AG10803 (cell line): ENCODE data around the gene ZIK1.

Source experiments
- DNase-seq: peaks from one replicate; pipeline ENCODE4 v3.0.0; 2010; ENCODE audit warnings: low read depth
- H3K4me3 ChIP-seq: 2 replicates; pipeline ENCODE4 v1.5.1; 2011; ENCODE audit warnings: mild to moderate bottlenecking, low read length, control low read depth
- TF ChIP-seq, protein P1 (sequence below): conservative IDR thresholded peaks from 2 replicates; pipeline ENCODE4 v1.5.1; 2011; ENCODE audit warnings: mild to moderate bottlenecking, low read length, control low read depth, inconsistent platforms

The ZIK1 gene

DNA sequence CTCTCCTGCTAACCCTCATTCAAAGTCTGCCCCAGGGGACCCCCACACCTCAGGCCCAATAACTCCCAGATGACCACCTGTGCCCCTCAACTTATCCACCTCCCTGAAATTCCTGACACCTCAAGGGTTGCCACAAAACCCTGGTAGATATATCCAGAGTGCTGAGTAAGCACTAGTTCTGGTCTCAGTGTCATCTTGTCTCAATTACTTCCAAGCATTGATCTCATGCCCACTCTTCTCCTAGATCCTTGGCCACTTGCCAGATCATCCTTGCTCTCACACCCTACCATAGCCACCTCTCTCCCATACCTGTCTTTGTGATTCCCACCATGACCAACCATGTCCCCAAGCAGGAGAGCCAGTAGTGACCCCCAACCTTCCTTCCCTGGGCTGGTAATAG is 7.3 kb upstream of the ZIK1 start:
- no peak overlapping the region for H3K4me3 ChIP-seq
- DNase-seq, result no peak
- TF ChIP-seq, protein P1, sequence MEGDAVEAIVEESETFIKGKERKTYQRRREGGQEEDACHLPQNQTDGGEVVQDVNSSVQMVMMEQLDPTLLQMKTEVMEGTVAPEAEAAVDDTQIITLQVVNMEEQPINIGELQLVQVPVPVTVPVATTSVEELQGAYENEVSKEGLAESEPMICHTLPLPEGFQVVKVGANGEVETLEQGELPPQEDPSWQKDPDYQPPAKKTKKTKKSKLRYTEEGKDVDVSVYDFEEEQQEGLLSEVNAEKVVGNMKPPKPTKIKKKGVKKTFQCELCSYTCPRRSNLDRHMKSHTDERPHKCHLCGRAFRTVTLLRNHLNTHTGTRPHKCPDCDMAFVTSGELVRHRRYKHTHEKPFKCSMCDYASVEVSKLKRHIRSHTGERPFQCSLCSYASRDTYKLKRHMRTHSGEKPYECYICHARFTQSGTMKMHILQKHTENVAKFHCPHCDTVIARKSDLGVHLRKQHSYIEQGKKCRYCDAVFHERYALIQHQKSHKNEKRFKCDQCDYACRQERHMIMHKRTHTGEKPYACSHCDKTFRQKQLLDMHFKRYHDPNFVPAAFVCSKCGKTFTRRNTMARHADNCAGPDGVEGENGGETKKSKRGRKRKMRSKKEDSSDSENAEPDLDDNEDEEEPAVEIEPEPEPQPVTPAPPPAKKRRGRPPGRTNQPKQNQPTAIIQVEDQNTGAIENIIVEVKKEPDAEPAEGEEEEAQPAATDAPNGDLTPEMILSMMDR, result no peak

DNA sequence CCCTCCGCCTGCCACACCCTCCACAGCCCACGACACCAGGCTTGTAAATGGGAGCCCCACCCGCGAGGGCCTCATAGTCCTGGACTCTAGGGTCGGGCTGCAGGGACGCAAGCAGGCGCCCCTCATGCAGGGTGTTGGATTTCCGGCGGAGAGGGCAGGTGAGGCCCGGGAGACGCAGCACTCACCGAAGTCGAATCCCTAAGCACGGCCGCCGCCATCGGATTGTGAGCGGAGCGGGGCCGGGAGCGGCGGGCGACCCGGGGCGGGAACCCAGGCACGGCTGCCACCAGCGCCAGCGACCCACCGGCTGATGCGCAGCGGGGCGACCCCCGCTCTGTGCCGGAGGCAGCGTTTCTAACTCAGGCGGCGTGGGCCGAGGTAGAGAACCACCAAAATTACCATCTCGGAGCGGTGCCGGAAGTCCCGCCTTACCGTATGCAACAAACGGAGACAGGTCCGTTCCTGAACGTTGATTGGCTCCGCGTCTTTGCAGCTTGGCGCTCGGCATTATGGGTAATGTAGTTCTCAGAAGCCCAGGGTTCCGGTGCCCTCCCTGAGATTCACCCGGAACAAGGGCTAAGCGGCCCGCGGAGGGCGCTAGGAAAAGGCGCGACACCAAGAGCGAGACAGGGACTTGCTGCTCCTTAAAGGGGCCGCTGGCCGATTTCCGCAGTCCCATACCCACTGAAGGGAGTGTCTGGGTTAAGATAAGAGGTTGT is 5.3 kb upstream of the ZIK1 start, which contains the start of gene ZNF416:
TSS of gene ZNF416 (minus strand) at position 425 of the 719 bp plus-strand sequence. CDS start at position 218, 207 bp downstream.
- DNase-seq, result peak; percentile 98
- TF ChIP-seq, protein P1, result peak; percentile 29

DNA sequence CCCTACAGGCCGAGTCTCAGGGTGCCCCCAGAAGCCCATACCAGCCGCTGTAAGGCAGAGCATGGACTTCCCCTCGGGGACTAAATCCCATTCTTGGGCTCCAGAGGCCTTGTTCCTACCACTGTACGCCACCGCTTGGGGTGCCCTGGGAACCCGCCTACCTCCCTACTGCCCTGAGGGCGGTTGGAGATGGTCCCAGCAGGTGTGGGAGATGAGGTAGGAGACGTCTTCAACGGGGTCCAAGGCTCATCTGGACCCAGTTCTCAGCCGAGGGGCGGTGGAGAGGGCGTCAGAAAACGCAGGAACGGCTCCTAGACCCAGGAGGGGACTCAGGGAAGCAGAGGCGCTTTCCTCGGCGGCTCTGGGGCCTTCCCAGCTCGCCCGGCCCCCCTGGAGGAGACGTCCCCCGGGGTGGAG is 833 bp upstream of the ZIK1 start:
- DNase-seq, result no peak
- no peak overlapping the region; the same call in 1 of the 2 replicates for H3K4me3 ChIP-seq
- TF ChIP-seq, protein P1, result no peak

More for the DNA sequence above, 5.3 kb upstream of the ZIK1 start, which contains the start of gene ZNF416:
- peak within 1 kb of the TSS; percentile 90 for H3K4me3 ChIP-seq

DNA sequence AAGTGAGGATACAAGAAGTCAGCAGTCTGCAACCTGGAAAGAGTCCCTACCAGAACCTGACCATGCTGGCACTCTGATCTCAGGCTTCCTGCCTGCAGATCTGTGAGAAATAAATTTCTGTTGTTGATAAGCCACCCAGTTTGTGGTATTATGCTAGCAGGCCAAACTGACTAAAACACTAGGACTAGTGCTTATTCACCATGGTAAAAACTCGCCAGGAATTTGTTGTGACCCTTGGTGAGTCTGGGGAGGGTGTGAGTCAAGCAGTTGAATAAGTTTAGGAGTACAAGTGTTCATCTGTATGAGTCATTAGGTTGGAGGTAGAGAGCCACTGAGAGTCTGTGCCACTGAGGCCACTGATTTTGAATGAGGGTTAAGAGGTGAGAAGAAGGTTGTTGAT is 3.6 kb downstream of the ZIK1 start:
- TF ChIP-seq, protein P1, result no peak
- peak; percentile 81 for DNase-seq
- no peak overlapping the region for H3K4me3 ChIP-seq

DNA sequence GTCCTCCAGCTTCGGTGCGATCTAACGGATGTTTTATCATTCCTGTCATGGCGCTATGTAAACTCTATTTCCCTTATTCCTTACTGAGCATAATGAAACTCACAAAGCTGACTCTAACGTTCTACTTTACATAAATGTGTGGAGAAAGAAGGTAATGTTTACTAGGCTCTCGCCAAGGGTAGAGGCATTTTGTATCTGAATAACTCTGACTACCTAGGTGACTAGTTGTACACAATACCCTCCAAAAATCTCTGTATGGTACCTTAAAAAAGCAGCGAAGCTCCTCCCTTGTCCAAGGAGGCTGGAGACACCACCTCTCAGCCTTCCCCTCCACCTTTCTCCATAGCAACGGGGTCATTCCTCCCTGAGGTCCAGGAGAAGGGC is 15.4 kb downstream of the ZIK1 start:
- TF ChIP-seq, protein P1, result no peak
- DNase-seq, result no peak
- peak overlapping the region; percentile 87 for H3K4me3 ChIP-seq

DNA sequence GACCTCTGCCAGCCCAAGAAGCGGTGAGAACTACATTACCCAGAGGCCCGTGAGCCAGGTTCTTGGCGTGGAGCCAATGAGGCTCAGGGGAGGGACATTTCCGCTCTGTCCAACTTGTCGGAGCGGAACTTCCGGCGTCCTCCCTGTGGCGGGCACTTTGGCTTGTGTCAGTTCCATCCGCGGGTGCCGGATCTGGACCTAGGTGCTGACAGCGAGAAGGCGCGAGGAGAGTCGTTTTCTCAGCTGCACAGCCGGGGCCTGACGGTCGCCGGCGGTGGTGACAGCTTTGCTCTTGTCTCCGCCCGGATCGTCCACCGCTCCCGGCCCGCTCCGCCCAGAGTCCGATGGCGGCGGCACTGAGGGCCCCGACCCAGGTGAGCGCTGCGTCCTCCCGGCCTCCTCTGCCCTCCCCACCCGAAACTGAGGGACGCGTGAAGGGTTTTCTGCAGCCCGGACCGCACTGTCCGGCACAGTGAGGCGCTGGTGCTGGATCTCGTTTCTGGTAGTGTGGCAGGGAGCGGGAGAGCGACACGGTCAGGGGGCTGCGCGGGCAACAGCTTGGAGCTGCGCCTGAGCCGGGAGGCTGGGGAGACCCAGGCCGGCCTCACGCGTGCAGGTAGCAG is 15.9 kb downstream of the ZIK1 start, which contains the start of gene ZNF530:
TSS of gene ZNF530 (plus strand) at position 125 of the 623 bp plus-strand sequence. CDS start 4,461 bp downstream, outside the sequence.
- H3K4me3 ChIP-seq, result peak within 1 kb of the TSS; percentile 87
- peak; percentile 89 for DNase-seq
- TF ChIP-seq, protein P1, result no peak
